Measurements from ENCODE around the gene ELOVL3. TPM values are rescaled to one million over a fixed set of nuclear protein-coding genes. Genes with fewer than 3 reads are reported as not detected.

Gene ELOVL3
- total and polyA plus RNA-seq, 9 of the 15 experiments (the other 6 are each of a cell fraction or from before 2014, with no cell fraction given): 0.32 to 3.3 (median 0.87) TPM

DNA sequence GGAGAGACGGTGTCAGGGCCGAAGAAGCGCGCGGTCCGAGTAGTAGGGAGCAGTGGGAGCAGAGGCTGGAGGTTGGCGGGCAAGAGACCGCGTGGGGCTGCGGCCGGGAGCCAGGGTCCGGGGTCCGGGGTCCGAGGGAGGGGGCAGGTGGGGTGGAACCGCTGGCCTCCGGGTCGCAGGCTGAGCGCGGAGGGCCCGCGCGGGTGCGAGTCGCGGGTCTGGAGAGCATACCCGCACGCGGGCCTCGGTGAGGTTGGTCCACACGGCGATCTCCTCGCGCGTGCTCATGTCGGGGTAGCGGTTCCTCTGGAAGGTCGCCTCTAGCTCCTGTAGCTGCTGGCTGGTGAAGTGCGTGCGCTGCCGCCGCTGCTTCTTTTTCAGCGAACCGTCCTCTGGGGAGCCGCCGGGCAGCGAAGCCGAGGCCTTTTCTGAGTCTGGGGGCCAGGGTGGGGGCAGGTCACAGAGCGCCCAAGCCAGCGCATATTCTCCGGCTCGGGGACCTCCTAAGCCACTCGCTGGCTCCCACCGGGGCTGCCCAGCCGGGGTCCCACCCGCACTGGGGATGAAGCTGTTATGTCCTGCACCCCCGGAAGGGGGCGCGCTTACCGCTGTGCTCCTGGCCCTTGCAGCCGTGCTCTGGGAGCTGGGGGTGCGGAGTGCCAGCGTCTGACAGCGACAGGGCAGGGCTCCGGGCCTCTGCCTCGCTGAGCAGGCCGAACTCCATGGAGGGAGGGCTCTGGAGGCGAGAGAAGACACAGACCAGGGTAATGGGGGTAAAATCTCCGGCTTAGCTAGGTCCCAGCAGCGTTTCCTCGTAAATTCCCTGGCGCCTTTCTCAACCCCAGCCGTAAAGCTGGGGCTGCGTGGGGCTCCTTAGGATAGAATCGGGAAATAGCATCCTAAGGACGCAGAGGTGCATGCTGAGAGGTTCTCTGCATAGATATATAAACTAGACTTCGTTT, 5.5 kb downstream of the ELOVL3 start (continued):
- TF ChIP-seq, protein P1, sequence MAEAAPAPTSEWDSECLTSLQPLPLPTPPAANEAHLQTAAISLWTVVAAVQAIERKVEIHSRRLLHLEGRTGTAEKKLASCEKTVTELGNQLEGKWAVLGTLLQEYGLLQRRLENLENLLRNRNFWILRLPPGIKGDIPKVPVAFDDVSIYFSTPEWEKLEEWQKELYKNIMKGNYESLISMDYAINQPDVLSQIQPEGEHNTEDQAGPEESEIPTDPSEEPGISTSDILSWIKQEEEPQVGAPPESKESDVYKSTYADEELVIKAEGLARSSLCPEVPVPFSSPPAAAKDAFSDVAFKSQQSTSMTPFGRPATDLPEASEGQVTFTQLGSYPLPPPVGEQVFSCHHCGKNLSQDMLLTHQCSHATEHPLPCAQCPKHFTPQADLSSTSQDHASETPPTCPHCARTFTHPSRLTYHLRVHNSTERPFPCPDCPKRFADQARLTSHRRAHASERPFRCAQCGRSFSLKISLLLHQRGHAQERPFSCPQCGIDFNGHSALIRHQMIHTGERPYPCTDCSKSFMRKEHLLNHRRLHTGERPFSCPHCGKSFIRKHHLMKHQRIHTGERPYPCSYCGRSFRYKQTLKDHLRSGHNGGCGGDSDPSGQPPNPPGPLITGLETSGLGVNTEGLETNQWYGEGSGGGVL (CRISPR knock-in tag; IDR thresholded peaks at IDR 0.05): no peak
- TF ChIP-seq, protein P2, sequence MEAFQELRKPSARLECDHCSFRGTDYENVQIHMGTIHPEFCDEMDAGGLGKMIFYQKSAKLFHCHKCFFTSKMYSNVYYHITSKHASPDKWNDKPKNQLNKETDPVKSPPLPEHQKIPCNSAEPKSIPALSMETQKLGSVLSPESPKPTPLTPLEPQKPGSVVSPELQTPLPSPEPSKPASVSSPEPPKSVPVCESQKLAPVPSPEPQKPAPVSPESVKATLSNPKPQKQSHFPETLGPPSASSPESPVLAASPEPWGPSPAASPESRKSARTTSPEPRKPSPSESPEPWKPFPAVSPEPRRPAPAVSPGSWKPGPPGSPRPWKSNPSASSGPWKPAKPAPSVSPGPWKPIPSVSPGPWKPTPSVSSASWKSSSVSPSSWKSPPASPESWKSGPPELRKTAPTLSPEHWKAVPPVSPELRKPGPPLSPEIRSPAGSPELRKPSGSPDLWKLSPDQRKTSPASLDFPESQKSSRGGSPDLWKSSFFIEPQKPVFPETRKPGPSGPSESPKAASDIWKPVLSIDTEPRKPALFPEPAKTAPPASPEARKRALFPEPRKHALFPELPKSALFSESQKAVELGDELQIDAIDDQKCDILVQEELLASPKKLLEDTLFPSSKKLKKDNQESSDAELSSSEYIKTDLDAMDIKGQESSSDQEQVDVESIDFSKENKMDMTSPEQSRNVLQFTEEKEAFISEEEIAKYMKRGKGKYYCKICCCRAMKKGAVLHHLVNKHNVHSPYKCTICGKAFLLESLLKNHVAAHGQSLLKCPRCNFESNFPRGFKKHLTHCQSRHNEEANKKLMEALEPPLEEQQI (IDR thresholded peaks at IDR 0.05): no peak
- TF ChIP-seq, protein P3, sequence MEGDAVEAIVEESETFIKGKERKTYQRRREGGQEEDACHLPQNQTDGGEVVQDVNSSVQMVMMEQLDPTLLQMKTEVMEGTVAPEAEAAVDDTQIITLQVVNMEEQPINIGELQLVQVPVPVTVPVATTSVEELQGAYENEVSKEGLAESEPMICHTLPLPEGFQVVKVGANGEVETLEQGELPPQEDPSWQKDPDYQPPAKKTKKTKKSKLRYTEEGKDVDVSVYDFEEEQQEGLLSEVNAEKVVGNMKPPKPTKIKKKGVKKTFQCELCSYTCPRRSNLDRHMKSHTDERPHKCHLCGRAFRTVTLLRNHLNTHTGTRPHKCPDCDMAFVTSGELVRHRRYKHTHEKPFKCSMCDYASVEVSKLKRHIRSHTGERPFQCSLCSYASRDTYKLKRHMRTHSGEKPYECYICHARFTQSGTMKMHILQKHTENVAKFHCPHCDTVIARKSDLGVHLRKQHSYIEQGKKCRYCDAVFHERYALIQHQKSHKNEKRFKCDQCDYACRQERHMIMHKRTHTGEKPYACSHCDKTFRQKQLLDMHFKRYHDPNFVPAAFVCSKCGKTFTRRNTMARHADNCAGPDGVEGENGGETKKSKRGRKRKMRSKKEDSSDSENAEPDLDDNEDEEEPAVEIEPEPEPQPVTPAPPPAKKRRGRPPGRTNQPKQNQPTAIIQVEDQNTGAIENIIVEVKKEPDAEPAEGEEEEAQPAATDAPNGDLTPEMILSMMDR (IDR thresholded peaks at IDR 0.05 in 2 of 3, conservative IDR thresholded peaks at IDR 0.05 in 1 of 3; ENCODE audit: insufficient read depth in 2 of 3, low read depth in 1 of 3, low read length in 3 of 3): peak; percentile 74 to 86 (median 79)
- no peak for TF ChIP-seq PHTF2 (CRISPR knock-in tag; IDR thresholded peaks at IDR 0.05)
- TF ChIP-seq NFXL1 (CRISPR knock-in tag; IDR thresholded peaks at IDR 0.05): no peak
- TF ChIP-seq, protein P4, sequence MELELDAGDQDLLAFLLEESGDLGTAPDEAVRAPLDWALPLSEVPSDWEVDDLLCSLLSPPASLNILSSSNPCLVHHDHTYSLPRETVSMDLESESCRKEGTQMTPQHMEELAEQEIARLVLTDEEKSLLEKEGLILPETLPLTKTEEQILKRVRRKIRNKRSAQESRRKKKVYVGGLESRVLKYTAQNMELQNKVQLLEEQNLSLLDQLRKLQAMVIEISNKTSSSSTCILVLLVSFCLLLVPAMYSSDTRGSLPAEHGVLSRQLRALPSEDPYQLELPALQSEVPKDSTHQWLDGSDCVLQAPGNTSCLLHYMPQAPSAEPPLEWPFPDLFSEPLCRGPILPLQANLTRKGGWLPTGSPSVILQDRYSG (tag; conservative IDR thresholded peaks at IDR 0.05; ENCODE audit: low read depth): no peak

All from K562 (cell line).